Anterior cingulate cortex (tissue), 58 donors: ENCODE data around the gene MTAP.

Experiments used
- DNase-seq, 58 donors: peaks; one replicate each; lab custom pipeline; 2025; lab: John Stamatoyannopoulos, UW

MTAP gene

GRCh38 chr9:21841133-21841532 lies 38.7 kb downstream of the MTAP start:
- no peak for DNase-seq

GRCh38 chr9:21848615-21849014 lies 46.2 kb downstream of the MTAP start:
- no peak for DNase-seq

GRCh38 chr9:21852754-21853153 lies 50.3 kb downstream of the MTAP start:
- no peak for DNase-seq

- no peak for DNase-seq
Observed at GRCh38 chr9:21853414-21853813, 51.0 kb downstream of the MTAP start.

GRCh38 chr9:21854119-21854518 lies 51.7 kb downstream of the MTAP start:
- DNase-seq = no peak

GRCh38 chr9:21854594-21854993 lies 52.2 kb downstream of the MTAP start:
- DNase-seq = no peak

- DNase-seq = no peak
Observed at GRCh38 chr9:21856301-21857094, 54.1 kb downstream of the MTAP start.

- DNase-seq = no peak
Observed at GRCh38 chr9:21862871-21863270, 60.4 kb downstream of the MTAP start.

- DNase-seq = no peak
Observed at GRCh38 chr9:21864505-21864904, 62.1 kb downstream of the MTAP start.

GRCh38 chr9:21866302-21866701 lies 63.9 kb downstream of the MTAP start:
- DNase-seq = no peak

- no peak for DNase-seq
Observed at GRCh38 chr9:21871256-21871975, 69.0 kb downstream of the MTAP start.

GRCh38 chr9:21872696-21873095 lies 70.3 kb downstream of the MTAP start:
- no peak for DNase-seq

- no peak for DNase-seq
Observed at GRCh38 chr9:21873540-21874221, 71.2 kb downstream of the MTAP start.

- DNase-seq = no peak
Observed at GRCh38 chr9:21875893-21876292, 73.5 kb downstream of the MTAP start.

- DNase-seq = no peak
Observed at GRCh38 chr9:21883642-21884041, 81.2 kb downstream of the MTAP start.

GRCh38 chr9:21889673-21890072 lies 87.2 kb downstream of the MTAP start:
- DNase-seq = no peak

- DNase-seq = no peak
Observed at GRCh38 chr9:21890696-21891095, 88.3 kb downstream of the MTAP start.

GRCh38 chr9:21901546-21901945 lies 99.1 kb downstream of the MTAP start:
- DNase-seq = no peak

- DNase-seq = no peak
Observed at GRCh38 chr9:21902136-21902535, 99.7 kb downstream of the MTAP start.

GRCh38 chr9:21903380-21903965 lies 101.0 kb downstream of the MTAP start:
- no peak for DNase-seq

- no peak for DNase-seq
Observed at GRCh38 chr9:21904371-21904770, 101.9 kb downstream of the MTAP start.
